Stomach (tissue), 4 donors: ENCODE data around the gene AFAP1L1.

Source experiments
- EP300 ChIP-seq: sonication (generic); formaldehyde crosslinking; IDR thresholded peaks from one replicate; pipeline ENCODE4 v1.6.1; 2017; ENCODE audit warnings: antibody characterized with exemption
- POLR2A ChIP-seq, 4 donors: fragments of 450-650 bp; IDR thresholded peaks; one replicate each; pipeline ENCODE4 v1.6.1; 2016; ENCODE audit warnings: antibody characterized with exemption in 4 of 4, control low read depth in 2 of 4, mild to moderate bottlenecking in 1 of 4, moderate library complexity in 1 of 4
- POLR2AphosphoS5 ChIP-seq, 3 donors: sonication (generic); formaldehyde crosslinking; IDR thresholded peaks; one replicate each; pipeline ENCODE4 v1.6.1; 2016; ENCODE audit warnings: antibody characterized with exemption in 3 of 3
- TF ChIP-seq, protein P1 (sequence below), 7 experiments: fragments of 450-650 bp in 4 of 7; fragments of 200-600 bp in 3 of 7; sonication (generic) in 3 of 7; IDR thresholded peaks; one replicate each; pipeline ENCODE4 v1.5.1; 2016 to 2019; ENCODE audit warnings: antibody characterized with exemption in 7 of 7, control low read depth in 2 of 7, mild to moderate bottlenecking in 1 of 7

- TF ChIP-seq, protein P1, sequence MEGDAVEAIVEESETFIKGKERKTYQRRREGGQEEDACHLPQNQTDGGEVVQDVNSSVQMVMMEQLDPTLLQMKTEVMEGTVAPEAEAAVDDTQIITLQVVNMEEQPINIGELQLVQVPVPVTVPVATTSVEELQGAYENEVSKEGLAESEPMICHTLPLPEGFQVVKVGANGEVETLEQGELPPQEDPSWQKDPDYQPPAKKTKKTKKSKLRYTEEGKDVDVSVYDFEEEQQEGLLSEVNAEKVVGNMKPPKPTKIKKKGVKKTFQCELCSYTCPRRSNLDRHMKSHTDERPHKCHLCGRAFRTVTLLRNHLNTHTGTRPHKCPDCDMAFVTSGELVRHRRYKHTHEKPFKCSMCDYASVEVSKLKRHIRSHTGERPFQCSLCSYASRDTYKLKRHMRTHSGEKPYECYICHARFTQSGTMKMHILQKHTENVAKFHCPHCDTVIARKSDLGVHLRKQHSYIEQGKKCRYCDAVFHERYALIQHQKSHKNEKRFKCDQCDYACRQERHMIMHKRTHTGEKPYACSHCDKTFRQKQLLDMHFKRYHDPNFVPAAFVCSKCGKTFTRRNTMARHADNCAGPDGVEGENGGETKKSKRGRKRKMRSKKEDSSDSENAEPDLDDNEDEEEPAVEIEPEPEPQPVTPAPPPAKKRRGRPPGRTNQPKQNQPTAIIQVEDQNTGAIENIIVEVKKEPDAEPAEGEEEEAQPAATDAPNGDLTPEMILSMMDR (IDR thresholded peaks at IDR 0.05): no peak
- TF ChIP-seq POLR2A (IDR thresholded peaks at IDR 0.05) (no peak), EP300 (no peak), POLR2AphosphoS5 (IDR thresholded peaks at IDR 0.05) (no peak)
Measured at GRCh38 chr5:149323210-149323609, 51.6 kb downstream of the AFAP1L1 start.
